WERI-Rb-1 (cell line): ENCODE measurements around the gene ANGPTL1.

Experiments
- DNase-seq: peaks from one replicate; pipeline ENCODE4 v3.0.0-alpha.2; 2020
- H3K27ac ChIP-seq: fragments of 250-450 bp; sonication (Bioruptor Pico); 2 replicates; pipeline ENCODE4 v1.5.1; 2020; ENCODE audit warnings: mild to moderate bottlenecking, moderate library complexity
- H3K27me3 ChIP-seq: fragments of 250-450 bp; sonication (Bioruptor Pico); 2 replicates; pipeline ENCODE4 v1.5.1; 2021; ENCODE audit warnings: mild to moderate bottlenecking, low read depth, moderate library complexity; ENCODE audit not compliant: insufficient read depth, severe bottlenecking
- H3K36me3 ChIP-seq: fragments of 250-450 bp; sonication (Bioruptor Pico); 2 replicates; pipeline ENCODE4 v1.5.1; 2020; ENCODE audit warnings: mild to moderate bottlenecking, moderate library complexity
- H3K4me3 ChIP-seq: 2 replicates; pipeline ENCODE4 v1.5.1; 2011; ENCODE audit warnings: low read depth, mild to moderate bottlenecking, control low read depth, low read length
- H3K9me3 ChIP-seq: fragments of 250-450 bp; sonication (Bioruptor Pico); 2 replicates; pipeline ENCODE4 v1.5.1; 2021; ENCODE audit warnings: mild to moderate bottlenecking, moderate library complexity; ENCODE audit not compliant: severe bottlenecking
- TF ChIP-seq, protein P1 (sequence below): IDR thresholded peaks from 2 replicates; pipeline ENCODE4 v1.5.1; 2011; ENCODE audit warnings: low read depth, mild to moderate bottlenecking, control low read depth, inconsistent platforms, low read length

The ANGPTL1 gene

GRCh38 chr1:178871551-178872320, 859 bp upstream of the ANGPTL1 start:
- Histone ChIP-seq H3K4me3 (no peak overlapping the region), H3K27me3 (no peaks in the 10 kb centered on the region), H3K9me3 (no peaks in the 10 kb centered on the region), H3K27ac (no peak overlapping the region), H3K36me3 (no peaks in the 10 kb centered on the region)
- no peak for DNase-seq
- TF ChIP-seq, protein P1, sequence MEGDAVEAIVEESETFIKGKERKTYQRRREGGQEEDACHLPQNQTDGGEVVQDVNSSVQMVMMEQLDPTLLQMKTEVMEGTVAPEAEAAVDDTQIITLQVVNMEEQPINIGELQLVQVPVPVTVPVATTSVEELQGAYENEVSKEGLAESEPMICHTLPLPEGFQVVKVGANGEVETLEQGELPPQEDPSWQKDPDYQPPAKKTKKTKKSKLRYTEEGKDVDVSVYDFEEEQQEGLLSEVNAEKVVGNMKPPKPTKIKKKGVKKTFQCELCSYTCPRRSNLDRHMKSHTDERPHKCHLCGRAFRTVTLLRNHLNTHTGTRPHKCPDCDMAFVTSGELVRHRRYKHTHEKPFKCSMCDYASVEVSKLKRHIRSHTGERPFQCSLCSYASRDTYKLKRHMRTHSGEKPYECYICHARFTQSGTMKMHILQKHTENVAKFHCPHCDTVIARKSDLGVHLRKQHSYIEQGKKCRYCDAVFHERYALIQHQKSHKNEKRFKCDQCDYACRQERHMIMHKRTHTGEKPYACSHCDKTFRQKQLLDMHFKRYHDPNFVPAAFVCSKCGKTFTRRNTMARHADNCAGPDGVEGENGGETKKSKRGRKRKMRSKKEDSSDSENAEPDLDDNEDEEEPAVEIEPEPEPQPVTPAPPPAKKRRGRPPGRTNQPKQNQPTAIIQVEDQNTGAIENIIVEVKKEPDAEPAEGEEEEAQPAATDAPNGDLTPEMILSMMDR: no peak

DNA sequence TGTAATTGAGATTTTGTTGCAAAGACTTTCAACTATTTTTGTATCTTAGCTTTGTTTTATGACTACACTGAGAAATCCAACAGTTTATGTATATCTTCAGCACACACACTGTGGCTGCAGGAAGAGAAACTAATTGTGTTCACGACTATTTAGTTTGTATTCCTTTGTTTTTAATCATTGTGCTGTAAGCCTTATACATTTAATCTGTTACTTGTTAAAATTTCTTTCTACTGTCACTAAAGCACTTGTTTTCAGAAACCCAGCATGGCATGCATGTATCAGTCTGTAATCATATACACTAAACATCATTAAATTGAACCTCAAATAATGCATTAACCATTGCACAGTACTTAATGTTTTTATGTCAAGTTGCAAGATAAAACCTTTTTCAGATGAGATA, 656 bp downstream of the ANGPTL1 start:
- no peak for DNase-seq
- TF ChIP-seq, protein P1: no peak
- Histone ChIP-seq H3K4me3 (no peak overlapping the region), H3K9me3 (no peaks in the 10 kb centered on the region), H3K27ac (no peak overlapping the region), H3K36me3 (no peaks in the 10 kb centered on the region), H3K27me3 (no peaks in the 10 kb centered on the region)

DNA sequence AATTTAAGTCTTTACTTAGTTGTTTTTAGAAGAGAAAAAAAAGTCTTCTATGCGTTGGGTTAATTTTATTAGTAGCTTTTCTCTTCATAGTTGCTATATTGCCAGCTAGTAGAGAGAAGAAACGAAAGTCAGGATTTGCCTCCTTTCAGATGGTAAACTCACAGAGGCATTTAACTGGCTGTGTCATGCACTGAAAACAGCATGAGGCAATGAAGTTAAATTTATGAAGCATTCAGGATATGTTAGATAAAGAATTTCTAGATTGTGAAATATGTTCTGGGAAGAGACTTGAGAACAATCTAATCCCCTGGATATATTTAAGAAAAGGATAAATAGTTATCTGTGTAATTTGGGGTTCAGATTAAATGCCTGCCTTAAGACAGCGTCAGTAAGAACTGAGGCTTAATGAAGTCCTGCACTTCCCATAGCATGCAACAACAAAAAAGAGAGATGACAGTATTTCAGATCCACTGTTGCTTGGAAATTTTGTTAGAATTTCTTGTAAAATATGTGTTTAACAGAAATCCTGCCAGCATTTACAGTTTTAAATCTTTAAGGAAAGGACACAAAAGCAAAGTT, 1.7 kb downstream of the ANGPTL1 start:
- no peaks in the 10 kb centered on the region for H3K36me3 ChIP-seq
- H3K4me3 ChIP-seq: no peak overlapping the region
- TF ChIP-seq, protein P1: no peak
- no peak for DNase-seq
- no peak overlapping the region for H3K27ac ChIP-seq
- no peaks in the 10 kb centered on the region for H3K27me3 ChIP-seq
- H3K9me3 ChIP-seq: no peaks in the 10 kb centered on the region

GRCh38 chr1:178868706-178869105, 2.2 kb downstream of the ANGPTL1 start:
- no peak overlapping the region for H3K27ac ChIP-seq
- no peaks in the 10 kb centered on the region for H3K9me3 ChIP-seq
- TF ChIP-seq, protein P1: no peak
- H3K4me3 ChIP-seq: no peak overlapping the region
- no peak for DNase-seq
- H3K36me3 ChIP-seq: no peaks in the 10 kb centered on the region
- H3K27me3 ChIP-seq: no peaks in the 10 kb centered on the region

DNA sequence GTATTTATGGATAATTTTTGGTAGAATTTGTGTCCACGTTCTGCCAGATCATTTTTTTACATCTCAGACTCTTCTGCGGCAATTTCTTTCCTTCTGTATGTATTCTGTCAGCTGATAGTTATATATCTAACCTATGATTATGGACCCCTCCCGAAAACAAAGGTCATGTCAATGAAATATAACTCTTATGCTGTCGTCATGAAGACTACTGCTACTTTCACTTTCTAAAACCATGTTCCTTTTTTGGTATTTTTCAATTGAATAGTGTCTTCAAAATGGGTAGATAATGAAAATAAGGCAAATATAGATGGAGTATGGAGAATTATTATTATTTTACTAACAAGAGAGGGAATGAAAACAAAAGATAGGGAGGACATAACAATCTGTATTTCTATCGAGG, 3.2 kb downstream of the ANGPTL1 start:
- Histone ChIP-seq H3K4me3 (no peak overlapping the region), H3K9me3 (no peaks in the 10 kb centered on the region), H3K27me3 (no peaks in the 10 kb centered on the region), H3K27ac (no peak overlapping the region), H3K36me3 (no peaks in the 10 kb centered on the region)
- DNase-seq: no peak
- TF ChIP-seq, protein P1: no peak

DNA sequence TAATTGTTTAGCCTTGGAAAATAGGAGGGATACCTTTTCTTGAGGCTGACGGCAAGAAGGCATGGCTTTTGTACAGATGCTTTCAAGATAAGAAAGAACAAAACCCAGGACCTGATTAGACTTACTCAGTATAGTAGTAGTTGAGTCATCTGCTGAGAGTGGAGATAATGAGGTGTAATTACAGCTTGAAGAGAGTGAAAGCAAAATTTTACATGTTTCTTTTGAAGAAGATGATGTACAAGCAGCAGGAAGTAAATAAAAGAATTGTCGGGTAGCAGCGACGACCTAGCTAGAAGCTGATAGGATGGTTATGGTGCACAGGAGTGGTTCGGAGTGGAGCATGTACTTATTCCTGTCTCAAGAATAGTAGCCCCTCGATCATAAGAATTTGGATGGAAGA, 6.6 kb downstream of the ANGPTL1 start:
- H3K4me3 ChIP-seq: no peak overlapping the region
- no peak overlapping the region for H3K27ac ChIP-seq
- no peaks in the 10 kb centered on the region for H3K36me3 ChIP-seq
- TF ChIP-seq, protein P1: no peak
- DNase-seq: no peak
- no peaks in the 10 kb centered on the region for H3K9me3 ChIP-seq
- no peaks in the 10 kb centered on the region for H3K27me3 ChIP-seq
